Retinal pigment epithelial cell (primary cell): ENCODE measurements around the gene TMOD1.

Source experiments
- DNase-seq: peaks from one replicate; pipeline ENCODE4 v3.0.0-alpha.2; 2010; ENCODE audit warnings: low read depth
- H3K4me3 ChIP-seq: 2 replicates; pipeline ENCODE4 v1.5.1; 2011; ENCODE audit warnings: mild to moderate bottlenecking, low read length, control low read depth, moderate library complexity
- CTCF ChIP-seq: conservative IDR thresholded peaks from 2 replicates; pipeline ENCODE4 v1.5.1; 2011; ENCODE audit warnings: low read depth, low read length, control low read depth, inconsistent platforms

TMOD1 gene

GRCh38 chr9:97562542-97562941 lies 61.1 kb downstream of the TMOD1 start:
- no peak overlapping the region for H3K4me3 ChIP-seq
- DNase-seq = no peak
- no peak for TF ChIP-seq CTCF

DNA sequence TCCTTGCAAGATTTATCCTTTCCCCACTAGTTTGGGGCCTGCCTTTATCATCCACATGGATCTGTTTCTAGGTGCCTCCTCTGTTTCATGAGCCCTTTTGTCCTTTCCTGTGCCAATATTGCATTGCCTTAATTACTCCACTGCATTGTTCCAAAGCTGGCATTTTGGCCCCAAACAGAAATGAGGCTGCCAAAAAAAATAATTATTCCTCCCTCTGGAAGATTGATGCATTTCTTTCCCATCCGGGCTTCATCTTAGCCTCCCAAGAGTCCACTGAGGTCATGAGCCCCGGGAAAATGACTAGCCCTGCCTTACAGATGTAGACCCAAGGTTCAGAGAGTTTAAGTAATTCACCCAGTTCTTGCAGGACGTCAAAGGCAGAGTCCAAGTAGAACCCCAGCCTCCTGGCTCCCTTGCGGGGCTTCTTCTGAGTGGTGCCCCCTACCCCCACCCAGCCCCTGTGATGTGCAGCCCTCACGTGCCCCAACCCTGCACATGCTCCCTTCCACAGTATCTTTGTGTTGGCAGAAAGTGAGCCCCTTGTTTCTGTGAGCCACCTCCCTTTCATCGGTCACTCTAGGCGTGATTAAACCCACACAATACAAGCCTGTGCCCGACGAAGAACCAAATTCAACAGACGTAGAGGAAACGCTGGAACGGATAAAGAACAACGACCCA lies 62.1 kb downstream of the TMOD1 start:
- DNase-seq = no peak
- no peak overlapping the region for H3K4me3 ChIP-seq
- TF ChIP-seq CTCF = no peak

DNA sequence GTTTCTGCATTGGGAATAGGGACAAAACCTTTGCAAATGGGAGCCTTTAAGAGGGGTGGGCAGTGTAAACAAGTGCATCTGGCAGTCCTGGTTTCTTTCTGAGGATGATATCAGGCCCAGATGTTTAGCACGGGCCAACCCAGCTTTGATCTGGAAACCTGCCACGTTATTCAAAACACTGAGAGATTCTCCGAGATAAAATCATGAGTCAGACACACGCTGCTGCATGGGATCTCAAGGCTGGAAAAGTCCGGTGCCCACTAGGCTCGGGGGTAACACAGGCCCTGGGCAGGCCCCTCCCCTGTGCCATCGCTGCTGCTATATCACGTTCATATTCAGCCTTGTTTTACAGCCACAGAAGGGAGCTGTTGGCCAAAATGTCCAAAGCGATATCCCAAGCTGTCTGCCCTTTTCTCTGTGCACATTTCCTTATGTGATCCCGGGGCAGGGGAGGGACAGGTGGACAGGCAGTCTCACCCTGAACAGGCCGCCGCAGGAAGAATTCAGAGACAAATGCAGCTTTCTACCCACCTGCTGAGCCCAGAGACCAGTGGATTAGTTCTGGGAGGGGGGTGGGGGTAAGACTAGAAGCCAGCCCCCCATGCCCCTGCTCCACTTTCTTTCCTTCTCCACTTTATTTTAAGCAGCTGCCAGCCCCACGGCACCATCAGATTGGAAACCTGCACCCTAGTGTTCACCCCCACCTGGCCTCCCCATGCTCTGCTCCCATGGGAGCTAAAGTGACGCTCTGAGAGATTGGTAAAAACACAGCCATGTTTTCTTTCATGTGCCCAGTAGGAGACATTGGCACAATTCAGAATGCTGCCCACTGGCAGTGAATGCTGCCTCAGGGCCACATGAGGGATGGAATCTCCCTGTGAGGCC lies 63.1 kb downstream of the TMOD1 start:
- peak; percentile 30 for DNase-seq
- TF ChIP-seq CTCF = no peak
- no peak overlapping the region for H3K4me3 ChIP-seq

GRCh38 chr9:97565262-97565661 lies 63.8 kb downstream of the TMOD1 start:
- H3K4me3 ChIP-seq = no peak overlapping the region
- no peak for DNase-seq
- no peak for TF ChIP-seq CTCF

DNA sequence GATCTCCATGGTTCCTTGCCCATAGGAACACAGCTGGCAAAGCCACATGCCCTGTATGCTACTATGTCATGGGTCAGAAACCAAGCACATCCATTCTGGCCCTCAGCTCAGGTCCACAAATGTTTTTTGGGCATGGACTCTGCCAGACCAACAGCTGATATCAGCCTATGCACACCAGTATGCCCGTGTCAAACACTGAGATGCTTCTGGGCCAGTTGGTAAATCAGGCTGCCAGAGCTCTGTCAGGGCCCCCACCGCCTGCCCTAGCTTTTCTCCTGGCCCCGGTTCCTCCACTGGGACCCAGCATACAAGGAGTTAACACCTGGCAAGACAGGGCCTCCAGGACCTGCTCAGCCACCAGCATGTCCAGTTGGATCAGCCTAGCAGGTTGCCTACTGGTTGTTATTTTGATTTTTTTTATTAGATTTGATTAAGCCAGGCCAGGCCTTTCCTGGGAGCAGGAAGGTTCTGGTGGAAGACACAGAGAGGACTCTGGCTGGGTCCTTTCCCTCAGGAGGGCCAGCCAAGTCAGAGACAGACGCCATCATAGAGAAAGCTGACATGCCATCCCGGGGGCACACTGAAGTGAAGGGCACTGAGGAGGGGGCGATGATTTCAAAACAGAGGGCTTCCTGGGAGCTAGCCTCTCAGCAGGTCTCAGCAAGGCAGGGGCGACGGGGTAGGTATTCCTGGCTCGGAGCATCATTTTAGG lies 65.9 kb downstream of the TMOD1 start:
- DNase-seq = no peak

GRCh38 chr9:97567894-97568202 lies 66.4 kb downstream of the TMOD1 start:
- DNase-seq = no peak
- H3K4me3 ChIP-seq = no peak overlapping the region
- TF ChIP-seq CTCF = no peak

More for the DNA sequence above, 65.9 kb downstream of the TMOD1 start:
- H3K4me3 ChIP-seq = no peak overlapping the region
- TF ChIP-seq CTCF = no peak
